Chondrocyte (in vitro differentiated cells): Measurements from ENCODE around the gene ASXL1. TPM values are rescaled to one million over a fixed set of nuclear protein-coding genes. Genes with fewer than 3 reads are reported as not detected.
"Not testable (repeated sequence)": the region's sequence is repeated elsewhere in the genome, so short reads cannot be mapped to it uniquely, and the experiment has no call there.

Experiments
- DNase-seq: peaks from one replicate; pipeline ENCODE4 v3.0.0; 2021; ENCODE audit warnings: mixed read lengths, low spot score
- H3K27ac Mint-ChIP-seq: one replicate; pipeline ENCODE4 v1.8.0; 2021; ENCODE audit warnings: mild to moderate bottlenecking, moderate library complexity, mixed read lengths; ENCODE audit not compliant: unreplicated experiment
- H3K27me3 Mint-ChIP-seq: 2 replicates; pipeline ENCODE4 v1.8.0; 2021; ENCODE audit warnings: low read depth, mixed read lengths
- H3K36me3 Mint-ChIP-seq: 2 replicates; pipeline ENCODE4 v1.8.0; 2021; ENCODE audit warnings: low read depth, mixed read lengths
- H3K4me1 Mint-ChIP-seq: 2 replicates; pipeline ENCODE4 v1.8.0; 2021; ENCODE audit warnings: low read depth, mild to moderate bottlenecking, mixed read lengths
- H3K4me3 Mint-ChIP-seq: one replicate; pipeline ENCODE4 v1.8.0; 2021; ENCODE audit warnings: mild to moderate bottlenecking, moderate library complexity, mixed read lengths; ENCODE audit not compliant: unreplicated experiment
- H3K9me3 Mint-ChIP-seq: 2 replicates; pipeline ENCODE4 v1.8.0; 2021; ENCODE audit warnings: low read depth, mixed read lengths
- total RNA-seq: library from RNA; stranded (reverse); gene quantifications from 3 replicates; pipeline ENCODE4 v1.2.1, GENCODE V29; 2021
- TF ChIP-seq, protein P1 (sequence below): fragments of 200-600 bp; sonication (generic); IDR thresholded peaks from 2 replicates; pipeline ENCODE4 v1.5.0; 2021; ENCODE audit warnings: antibody characterized with exemption, mild to moderate bottlenecking, moderate library complexity

ASXL1 gene
- total RNA-seq, 1 donor from 2014 or later, result 92.6 TPM

DNA sequence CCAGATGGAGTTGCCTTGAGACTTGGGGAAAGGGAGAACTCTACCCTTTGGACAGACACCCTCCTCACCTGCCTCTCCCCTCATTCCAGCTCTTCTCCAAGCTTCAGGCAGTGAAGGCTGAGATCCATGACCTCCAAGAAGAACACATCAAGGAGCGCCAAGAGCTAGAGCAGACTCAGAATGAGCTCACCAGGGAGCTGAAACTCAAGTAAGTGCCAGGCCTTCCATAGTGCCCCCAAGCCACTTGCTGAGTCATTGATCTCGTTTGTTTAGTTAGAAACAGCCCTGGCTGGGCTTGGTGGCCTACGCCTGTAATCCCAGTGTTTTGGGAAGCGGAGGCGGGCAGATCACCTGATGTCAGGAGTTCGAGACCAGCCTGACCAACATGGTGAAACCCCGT is 41.5 kb upstream of the ASXL1 start:
- Mint-ChIP-seq H3K4me1 (no peaks in the 10 kb centered on the region), H3K4me3 (no peak overlapping the region), H3K9me3 (no peaks in the 10 kb centered on the region), H3K27ac (no peak overlapping the region), H3K27me3 (no peaks in the 10 kb centered on the region), H3K36me3 (peaks cover 19% of the 10 kb centered on the region)
- DNase-seq, result no peak
- TF ChIP-seq, protein P1, sequence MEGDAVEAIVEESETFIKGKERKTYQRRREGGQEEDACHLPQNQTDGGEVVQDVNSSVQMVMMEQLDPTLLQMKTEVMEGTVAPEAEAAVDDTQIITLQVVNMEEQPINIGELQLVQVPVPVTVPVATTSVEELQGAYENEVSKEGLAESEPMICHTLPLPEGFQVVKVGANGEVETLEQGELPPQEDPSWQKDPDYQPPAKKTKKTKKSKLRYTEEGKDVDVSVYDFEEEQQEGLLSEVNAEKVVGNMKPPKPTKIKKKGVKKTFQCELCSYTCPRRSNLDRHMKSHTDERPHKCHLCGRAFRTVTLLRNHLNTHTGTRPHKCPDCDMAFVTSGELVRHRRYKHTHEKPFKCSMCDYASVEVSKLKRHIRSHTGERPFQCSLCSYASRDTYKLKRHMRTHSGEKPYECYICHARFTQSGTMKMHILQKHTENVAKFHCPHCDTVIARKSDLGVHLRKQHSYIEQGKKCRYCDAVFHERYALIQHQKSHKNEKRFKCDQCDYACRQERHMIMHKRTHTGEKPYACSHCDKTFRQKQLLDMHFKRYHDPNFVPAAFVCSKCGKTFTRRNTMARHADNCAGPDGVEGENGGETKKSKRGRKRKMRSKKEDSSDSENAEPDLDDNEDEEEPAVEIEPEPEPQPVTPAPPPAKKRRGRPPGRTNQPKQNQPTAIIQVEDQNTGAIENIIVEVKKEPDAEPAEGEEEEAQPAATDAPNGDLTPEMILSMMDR, result no peak

DNA sequence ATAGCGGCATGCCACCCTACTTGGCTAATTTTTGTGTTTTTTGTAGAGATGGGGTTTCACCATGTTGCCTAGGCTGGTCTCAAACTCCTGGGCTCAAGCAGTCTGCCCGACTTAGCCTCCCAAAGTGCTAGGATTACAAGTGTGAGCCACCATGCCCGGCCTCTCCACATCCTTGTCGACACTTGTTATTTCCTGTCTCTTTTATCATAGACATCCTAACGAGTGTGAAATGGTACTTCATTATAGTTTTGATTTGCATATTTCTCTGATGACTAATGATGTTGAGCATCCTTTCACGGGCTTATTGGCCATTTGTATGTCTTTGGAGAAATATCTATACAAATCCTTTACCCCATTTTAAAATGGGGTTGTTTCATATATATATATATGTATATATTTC is 39.0 kb upstream of the ASXL1 start:
- peaks cover 17% of the 10 kb centered on the region for H3K36me3 Mint-ChIP-seq
- TF ChIP-seq, protein P1, result no peak
- H3K4me1 Mint-ChIP-seq, result no peaks in the 10 kb centered on the region
- no peak overlapping the region for H3K27ac Mint-ChIP-seq
- H3K27me3 Mint-ChIP-seq, result no peaks in the 10 kb centered on the region
- DNase-seq, result no peak
- no peak overlapping the region for H3K4me3 Mint-ChIP-seq
- no peaks in the 10 kb centered on the region for H3K9me3 Mint-ChIP-seq

DNA sequence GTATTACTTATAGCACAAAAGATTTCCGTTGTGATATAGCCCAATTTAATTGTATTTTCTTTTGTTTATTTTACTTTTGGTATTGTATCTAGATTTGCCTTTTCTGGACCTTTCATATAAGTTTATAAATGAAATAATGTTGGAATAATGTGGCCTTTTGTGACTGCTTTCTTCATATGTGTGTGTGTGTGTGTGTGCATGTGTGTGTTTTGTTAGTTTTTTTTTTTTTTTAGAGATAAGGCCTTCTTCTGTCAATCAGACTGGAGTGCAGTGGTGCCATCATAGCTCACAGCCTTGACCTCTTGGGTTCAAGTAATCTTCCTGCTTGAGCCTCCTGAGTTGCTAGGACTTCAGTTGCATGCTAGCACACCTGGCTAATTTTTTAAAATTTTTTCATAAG is 37.8 kb upstream of the ASXL1 start:
- H3K4me3 Mint-ChIP-seq, result no peak overlapping the region
- H3K36me3 Mint-ChIP-seq, result peaks cover 17% of the 10 kb centered on the region
- no peaks in the 10 kb centered on the region for H3K9me3 Mint-ChIP-seq
- H3K27me3 Mint-ChIP-seq, result no peaks in the 10 kb centered on the region
- DNase-seq, result no peak
- H3K27ac Mint-ChIP-seq, result no peak overlapping the region
- TF ChIP-seq, protein P1, result no peak
- H3K4me1 Mint-ChIP-seq, result no peaks in the 10 kb centered on the region

DNA sequence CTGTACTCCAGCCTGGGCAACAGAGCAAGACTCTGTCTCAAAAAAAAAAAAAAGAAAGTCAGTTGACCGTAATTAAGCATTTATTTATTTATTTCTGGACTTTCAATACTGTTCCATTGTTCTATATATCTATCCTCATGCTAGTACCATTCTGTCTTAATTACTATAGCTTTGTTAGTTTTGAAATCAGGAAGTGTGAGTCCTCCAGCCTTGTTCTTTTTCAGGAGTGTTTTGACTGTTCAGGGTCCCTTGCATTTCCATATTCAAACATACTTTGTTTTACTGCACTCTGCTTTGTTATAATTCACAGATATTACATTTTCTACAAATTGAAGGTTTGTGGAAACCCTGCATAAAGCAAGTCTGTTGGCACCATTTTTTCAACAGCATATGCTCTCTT is 36.7 kb upstream of the ASXL1 start:
- Mint-ChIP-seq H3K27ac (no peak overlapping the region), H3K27me3 (no peaks in the 10 kb centered on the region), H3K36me3 (peaks cover 11% of the 10 kb centered on the region), H3K4me3 (no peak overlapping the region), H3K9me3 (no peaks in the 10 kb centered on the region), H3K4me1 (peaks cover 8% of the 10 kb centered on the region)
- TF ChIP-seq, protein P1, result no peak
- no peak for DNase-seq

DNA sequence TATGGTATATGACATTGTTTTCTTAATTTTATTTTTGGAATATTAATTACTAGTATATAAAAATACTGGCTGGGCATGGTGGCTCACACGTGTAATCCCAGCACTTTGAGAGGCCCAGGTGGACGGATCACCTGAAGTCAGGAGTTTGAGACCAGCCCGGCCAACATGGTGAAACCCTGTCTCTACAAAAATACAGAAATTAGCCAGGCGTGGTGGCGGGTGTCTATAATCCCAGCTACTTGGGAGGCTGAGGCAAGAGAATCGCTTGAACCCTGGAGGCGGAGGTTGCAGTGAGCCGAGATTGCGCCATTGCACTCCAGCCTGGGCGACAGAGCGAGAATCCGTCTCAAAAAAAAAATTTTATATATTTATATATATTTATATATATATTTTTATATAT is 35.9 kb upstream of the ASXL1 start:
- not testable (repeated sequence) for H3K4me3 Mint-ChIP-seq, DNase-seq, H3K36me3 Mint-ChIP-seq, H3K9me3 Mint-ChIP-seq, H3K27me3 Mint-ChIP-seq, H3K27ac Mint-ChIP-seq
- peaks cover 17% of the 10 kb centered on the region for H3K4me1 Mint-ChIP-seq

DNA sequence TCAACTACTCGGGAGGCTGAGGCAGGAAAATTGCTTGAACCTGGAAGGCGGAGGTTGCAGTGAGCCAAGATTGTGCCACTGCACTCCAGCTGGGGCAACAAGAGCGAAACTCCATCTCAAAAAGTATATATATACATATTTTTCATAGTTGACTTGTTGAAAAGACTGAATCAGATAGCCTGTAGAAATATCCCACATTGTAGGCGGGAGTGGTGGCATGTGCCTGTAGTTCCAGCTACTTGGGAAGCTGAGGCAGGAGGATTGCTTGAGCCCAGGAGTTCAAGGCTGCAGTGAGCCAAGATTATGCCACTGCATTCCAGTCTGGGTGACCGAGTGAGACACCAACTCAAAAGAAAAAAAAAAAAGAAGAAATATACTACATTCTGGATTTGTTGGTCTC is 34.4 kb upstream of the ASXL1 start:
- H3K4me3 Mint-ChIP-seq, H3K27ac Mint-ChIP-seq, H3K36me3 Mint-ChIP-seq, H3K9me3 Mint-ChIP-seq, H3K27me3 Mint-ChIP-seq, DNase-seq: not testable (repeated sequence)
- H3K4me1 Mint-ChIP-seq, result peaks cover 21% of the 10 kb centered on the region
